Sigmoid colon (tissue), 7 donors: ENCODE results near the gene TUBD1. TPM values are rescaled to one million over a fixed set of nuclear protein-coding genes. Genes with fewer than 3 reads are reported as not detected.
"Not testable (repeated sequence)": the region's sequence is repeated elsewhere in the genome, so short reads cannot be mapped to it uniquely, and the experiment has no call there.

Source experiments
- DNase-seq: peaks from one replicate; pipeline ENCODE4 v3.0.0-alpha.2; 2019
- H3K27ac ChIP-seq, 4 donors: fragments of 200-600 bp; sonication (generic); one replicate each; pipeline ENCODE4 v1.5.1; 2016 to 2019; ENCODE audit warnings: mild to moderate bottlenecking in 1 of 4
- H3K27me3 ChIP-seq, 3 donors: fragments of 200-600 bp; sonication (generic); one replicate each; pipeline ENCODE4 v1.5.1; 2019; ENCODE audit warnings: mild to moderate bottlenecking in 1 of 3
- H3K36me3 ChIP-seq, 4 donors: fragments of 200-600 bp; sonication (generic); one replicate each; pipeline ENCODE4 v1.5.1; 2016 to 2019
- H3K4me1 ChIP-seq, 4 donors: fragments of 200-600 bp; sonication (generic); one replicate each; pipeline ENCODE4 v1.5.1; 2017 to 2019
- H3K4me3 ChIP-seq, 4 donors: fragments of 200-600 bp; sonication (generic); one replicate each; pipeline ENCODE4 v1.5.1; 2017 to 2019; ENCODE audit warnings: mild to moderate bottlenecking in 2 of 4, moderate library complexity in 1 of 4
- H3K9me3 ChIP-seq, 4 donors: fragments of 200-600 bp in 3 of 4; sonication (generic) in 3 of 4; one replicate each; pipeline versions ENCODE4 v1.5.1 to v1.6.1; 2013 to 2019
- EP300 ChIP-seq, 4 donors: sonication (generic); formaldehyde crosslinking; IDR thresholded peaks; one replicate each; pipeline ENCODE4 v1.6.1; 2017; ENCODE audit warnings: antibody characterized with exemption in 4 of 4
- POLR2A ChIP-seq, 2 donors: fragments of 450-650 bp; IDR thresholded peaks; one replicate each; pipeline ENCODE4 v1.6.1; 2016; ENCODE audit warnings: antibody characterized with exemption in 2 of 2, mild to moderate bottlenecking in 2 of 2, moderate library complexity in 2 of 2
- POLR2AphosphoS5 ChIP-seq, 4 donors: sonication (generic); formaldehyde crosslinking; IDR thresholded peaks; one replicate each; pipeline ENCODE4 v1.6.1; 2017; ENCODE audit warnings: antibody characterized with exemption in 4 of 4
- WGBS, 2 donors: extraction: QIAGEN DNeasy Blood & Tissue Kit; methylation state at CpG; one replicate each; pipeline ENCODE4 v1.1.7; 2013; 5-methylcytosine and 5-hydroxymethylcytosine counted together
- intact Hi-C: fragments of 100-400 bp; cut with DNase I; formaldehyde crosslinking; loops from one replicate; pipeline ENCODE4 v1.15.1; 2023
- polyA plus RNA-seq, 3 donors: library from polyadenylated mRNA; stranded (reverse); fragments of 200-250 nt; gene quantifications; one replicate each; pipeline ENCODE4 v1.2.3, GENCODE V29; 2013
- total RNA-seq, 4 donors: library from RNA; depleted of rRNA; stranded (reverse); fragments of >200 nt; gene quantifications; one replicate each; pipeline ENCODE4 v1.1.0, GENCODE V29; 2016
- TF ChIP-seq, protein P1 (sequence below), 4 experiments: fragments of 450-650 bp in 3 of 4; fragments of 200-600 bp in 1 of 4; IDR thresholded peaks; one replicate each; pipeline ENCODE4 v1.5.1; 2016 to 2019; ENCODE audit warnings: antibody characterized with exemption in 4 of 4, mild to moderate bottlenecking in 3 of 4, moderate library complexity in 2 of 4
- donor health status: healthy with polysubstance abuse.
- donor health status: Bipolar disorder and iron deficiency.
- donor health status: healthy.

The TUBD1 gene
- total and polyA plus RNA-seq, 7 donors = 3.9 to 23.2 (median 13.8) TPM

- H3K36me3 ChIP-seq = peaks cover 0 to 26% (median 12%) of the 10 kb centered on the region in 4 donors
- TF ChIP-seq EP300 (IDR thresholded peaks at IDR 0.05) (no peak), POLR2AphosphoS5 (IDR thresholded peaks at IDR 0.05) (no peak), POLR2A (IDR thresholded peaks at IDR 0.05) (no peak)
- DNase-seq = peak; percentile 10
- H3K27ac ChIP-seq = no peak overlapping the region
- intact Hi-C loops = no loop called here
- peaks cover 0 to 18% (median 9%) of the 10 kb centered on the region in 4 donors for H3K4me1 ChIP-seq
- 64 to 82% methylated on average over 5 of the region's 5 CpGs for WGBS, 2 donors
- no peaks in the 10 kb centered on the region for H3K9me3 ChIP-seq
- H3K27me3 ChIP-seq = no peaks in the 10 kb centered on the region
- no peak overlapping the region for H3K4me3 ChIP-seq
These were observed 34.5 kb downstream of the TUBD1 start for GRCh38 chr17:59858167-59858816.

DNA sequence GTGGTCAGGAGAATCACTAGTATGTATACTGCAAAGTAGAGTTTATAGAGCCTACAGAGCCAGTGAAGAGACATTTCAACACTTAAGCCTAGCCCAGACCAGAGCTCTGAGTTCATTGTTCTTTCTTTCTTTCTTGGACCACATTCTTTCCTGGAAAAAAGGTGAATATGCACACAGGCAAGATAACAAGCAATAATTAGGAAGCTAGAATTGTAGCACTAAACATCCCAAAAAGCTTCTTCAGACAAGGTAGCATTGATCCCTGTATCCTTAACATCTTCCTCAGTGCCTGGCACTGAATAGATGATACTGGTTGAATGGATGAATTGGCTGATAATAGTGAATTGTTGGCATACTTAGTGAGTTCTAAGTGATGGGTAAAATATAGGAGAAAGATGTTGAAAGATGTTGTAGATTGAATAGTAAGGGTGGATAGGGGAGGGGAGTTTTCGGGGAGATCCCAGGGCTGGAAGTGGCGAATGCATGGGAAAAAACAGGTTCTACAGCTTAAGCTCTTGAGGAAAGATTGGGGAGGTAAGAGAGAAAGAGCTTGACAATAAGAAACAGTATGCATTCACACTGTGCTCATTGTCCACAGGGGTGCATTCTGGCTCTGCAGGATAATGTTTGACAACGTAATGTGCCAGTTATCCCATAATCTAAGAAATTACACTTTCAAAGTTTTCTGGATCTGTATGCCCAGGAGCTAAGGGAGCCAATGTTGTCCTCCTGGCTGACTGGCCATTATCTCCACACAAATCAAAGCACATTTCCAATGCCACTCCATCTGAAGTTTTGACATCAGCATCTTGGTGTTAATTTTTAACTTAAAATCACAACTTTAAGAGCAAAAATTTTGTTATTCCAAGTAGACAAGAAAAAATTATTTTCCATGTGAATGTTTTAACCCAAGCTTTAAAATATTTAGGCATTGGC is 35.6 kb downstream of the TUBD1 start:
- intact Hi-C loops = no loop called here
- peak overlapping the region in 1 of 4 donors; percentile 29 for H3K27ac ChIP-seq
- H3K4me1 ChIP-seq = peaks cover 0 to 30% (median 21%) of the 10 kb centered on the region in 4 donors
- TF ChIP-seq POLR2AphosphoS5 (IDR thresholded peaks at IDR 0.05) (no peak), EP300 (IDR thresholded peaks at IDR 0.05) (no peak), POLR2A (IDR thresholded peaks at IDR 0.05) (no peak)
- TF ChIP-seq, protein P1, sequence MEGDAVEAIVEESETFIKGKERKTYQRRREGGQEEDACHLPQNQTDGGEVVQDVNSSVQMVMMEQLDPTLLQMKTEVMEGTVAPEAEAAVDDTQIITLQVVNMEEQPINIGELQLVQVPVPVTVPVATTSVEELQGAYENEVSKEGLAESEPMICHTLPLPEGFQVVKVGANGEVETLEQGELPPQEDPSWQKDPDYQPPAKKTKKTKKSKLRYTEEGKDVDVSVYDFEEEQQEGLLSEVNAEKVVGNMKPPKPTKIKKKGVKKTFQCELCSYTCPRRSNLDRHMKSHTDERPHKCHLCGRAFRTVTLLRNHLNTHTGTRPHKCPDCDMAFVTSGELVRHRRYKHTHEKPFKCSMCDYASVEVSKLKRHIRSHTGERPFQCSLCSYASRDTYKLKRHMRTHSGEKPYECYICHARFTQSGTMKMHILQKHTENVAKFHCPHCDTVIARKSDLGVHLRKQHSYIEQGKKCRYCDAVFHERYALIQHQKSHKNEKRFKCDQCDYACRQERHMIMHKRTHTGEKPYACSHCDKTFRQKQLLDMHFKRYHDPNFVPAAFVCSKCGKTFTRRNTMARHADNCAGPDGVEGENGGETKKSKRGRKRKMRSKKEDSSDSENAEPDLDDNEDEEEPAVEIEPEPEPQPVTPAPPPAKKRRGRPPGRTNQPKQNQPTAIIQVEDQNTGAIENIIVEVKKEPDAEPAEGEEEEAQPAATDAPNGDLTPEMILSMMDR (IDR thresholded peaks at IDR 0.05) = no peak
- no peak overlapping the region for H3K4me3 ChIP-seq
- DNase-seq = peak; percentile 4
- no peaks in the 10 kb centered on the region for H3K9me3 ChIP-seq
- H3K36me3 ChIP-seq = peaks cover 0 to 16% (median 8%) of the 10 kb centered on the region in 4 donors
- no peaks in the 10 kb centered on the region for H3K27me3 ChIP-seq
- 32 to 80% methylated on average over 3 of the region's 3 CpGs for WGBS, 2 donors

DNA sequence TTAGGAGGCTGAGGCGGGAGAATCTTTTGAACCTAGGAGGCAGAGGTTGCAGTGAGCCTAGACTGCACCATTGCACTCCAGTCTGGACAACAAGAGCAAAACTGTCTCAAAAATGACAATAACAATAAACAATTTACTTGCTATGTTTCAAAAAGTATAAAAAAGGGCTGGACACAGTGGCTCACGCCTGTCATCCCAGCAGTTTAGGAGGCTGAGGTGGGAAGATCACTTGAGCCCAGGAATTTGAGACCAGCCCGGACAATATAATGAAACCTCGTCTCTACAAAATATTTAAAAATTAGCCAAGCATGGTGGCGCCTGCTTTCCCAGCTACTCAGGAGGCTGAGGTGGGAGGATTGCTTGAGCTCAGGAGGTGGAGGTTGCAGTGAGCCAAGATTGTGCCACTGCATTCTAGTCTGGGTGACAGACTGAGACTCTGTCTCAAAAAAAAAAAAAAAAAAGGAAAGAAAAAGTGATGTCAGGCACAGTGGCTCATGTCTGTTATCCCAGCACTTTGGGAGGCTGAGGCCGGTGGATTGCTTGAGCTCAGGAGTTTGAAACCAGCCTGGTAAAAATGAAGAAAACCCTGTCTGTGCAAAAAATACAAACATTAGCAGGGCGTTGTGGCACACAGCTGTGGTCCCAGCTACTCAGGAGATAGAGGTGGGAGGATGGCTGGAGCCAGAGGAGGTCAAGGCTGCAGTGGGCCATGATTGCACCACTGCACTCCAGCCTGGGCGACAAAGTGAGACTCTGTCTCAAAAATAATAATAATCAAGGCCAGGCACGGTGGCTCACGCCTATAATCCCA is 38.6 kb downstream of the TUBD1 start:
- peak; percentile 36 for DNase-seq
- WGBS, 2 donors = 93 to 94% methylated on average over 10 of the region's 10 CpGs
- H3K9me3 ChIP-seq, H3K4me3 ChIP-seq, intact Hi-C loops, H3K27me3 ChIP-seq, H3K36me3 ChIP-seq: not testable (repeated sequence)
- Histone ChIP-seq H3K27ac (peak overlapping the region; percentile 80 to 91 (median 85)), H3K4me1 (peaks cover 0 to 42% (median 34%) of the 10 kb centered on the region in 4 donors)

- DNase-seq = peak; percentile 65
- 47 to 64% methylated on average over 14 of the region's 14 CpGs for WGBS, 2 donors
- intact Hi-C loops = no loop called here
These were observed 39.4 kb downstream of the TUBD1 start for GRCh38 chr17:59853168-59853918.

GRCh38 chr17:59852847-59853167 is 39.9 kb downstream of the TUBD1 start:
- DNase-seq = peak; percentile 21
- Histone ChIP-seq H3K27ac (peak overlapping the region; percentile 80 to 91 (median 85)), H3K4me1 (peaks cover 0 to 43% (median 37%) of the 10 kb centered on the region in 4 donors)
- H3K4me3 ChIP-seq, intact Hi-C loops, H3K9me3 ChIP-seq, H3K27me3 ChIP-seq, H3K36me3 ChIP-seq: not testable (repeated sequence)
- WGBS, 2 donors = 98% methylated on average over 7 of the region's 7 CpGs

More at GRCh38 chr17:59853168-59853918, 39.4 kb downstream of the TUBD1 start:
- H3K27ac ChIP-seq = peak overlapping the region; percentile 80 to 91 (median 85)
- H3K4me1 ChIP-seq = peaks cover 0 to 39% (median 35%) of the 10 kb centered on the region in 4 donors
- H3K9me3 ChIP-seq = no peaks in the 10 kb centered on the region
- H3K4me3 ChIP-seq = no peak overlapping the region
- TF ChIP-seq POLR2AphosphoS5 (IDR thresholded peaks at IDR 0.05) (peak in 2 of 4 donors; percentile 5 to 56), EP300 (IDR thresholded peaks at IDR 0.05) (no peak), POLR2A (IDR thresholded peaks at IDR 0.05) (no peak)
- TF ChIP-seq, protein P1 (IDR thresholded peaks at IDR 0.05) = peak in 1 of 4 experiments; percentile 12
- no peaks in the 10 kb centered on the region for H3K36me3 ChIP-seq
- H3K27me3 ChIP-seq = no peaks in the 10 kb centered on the region
